NB4 (cell line): ENCODE data around the gene MEF2C.
A peak's percentile ranks its signal among the peaks of the same experiment; 100 is the strongest.

Source experiments
- DNase-seq: peaks from one replicate; pipeline ENCODE4 v3.0.0; 2010; ENCODE audit warnings: low read depth
- H3K4me3 ChIP-seq: one replicate; pipeline ENCODE4 v1.5.1; 2011; ENCODE audit warnings: mild to moderate bottlenecking, low read depth, low read length, moderate library complexity
- MYC ChIP-seq: IDR thresholded peaks from 2 replicates; pipeline ENCODE4 v1.6.1; 2011; ENCODE audit warnings: low read depth, low read length
- POLR2A ChIP-seq: IDR thresholded peaks from 2 replicates; pipeline ENCODE4 v1.6.1; 2011; ENCODE audit warnings: mild to moderate bottlenecking; ENCODE audit not compliant: insufficient read length; ENCODE audit errors: extremely low read depth
- TF ChIP-seq, protein P1 (sequence below): IDR thresholded peaks from one replicate; pipeline ENCODE4 v1.5.1; 2012; ENCODE audit warnings: low read depth, low read length
- TF ChIP-seq, protein P2 (sequence below): IDR thresholded peaks from 2 replicates; pipeline ENCODE4 v1.6.1; 2011; ENCODE audit warnings: low read depth, low read length

Gene MEF2C

DNA sequence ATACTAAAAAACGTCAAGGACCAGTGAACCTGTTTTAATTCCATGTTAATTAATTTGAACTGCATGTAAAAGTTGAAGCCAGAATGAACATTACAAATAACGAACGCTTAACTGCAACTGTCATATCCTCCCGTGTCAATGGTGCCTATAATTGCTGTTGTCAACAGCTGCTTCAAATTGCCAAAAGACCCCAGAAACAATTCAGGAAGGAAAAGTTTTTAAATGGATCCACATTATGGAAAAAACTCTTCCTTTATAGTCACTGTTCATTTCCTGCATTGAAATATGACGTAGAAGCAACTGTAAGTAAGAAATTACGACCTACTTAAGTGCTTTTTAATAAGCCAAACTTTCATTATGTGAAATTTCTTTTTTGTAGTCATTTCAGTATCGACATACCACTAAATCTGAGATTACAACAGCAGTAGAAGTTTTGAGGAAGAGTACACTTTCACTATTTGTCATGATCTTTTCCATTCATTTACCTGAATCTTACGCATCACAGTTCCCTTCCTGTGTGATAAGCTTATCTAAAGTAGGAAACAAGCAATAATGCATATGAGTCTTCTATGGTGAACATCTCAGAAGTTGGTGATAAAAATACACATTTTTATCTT, 37.8 kb downstream of the MEF2C start:
- no peak for TF ChIP-seq POLR2A
- TF ChIP-seq, protein P1, sequence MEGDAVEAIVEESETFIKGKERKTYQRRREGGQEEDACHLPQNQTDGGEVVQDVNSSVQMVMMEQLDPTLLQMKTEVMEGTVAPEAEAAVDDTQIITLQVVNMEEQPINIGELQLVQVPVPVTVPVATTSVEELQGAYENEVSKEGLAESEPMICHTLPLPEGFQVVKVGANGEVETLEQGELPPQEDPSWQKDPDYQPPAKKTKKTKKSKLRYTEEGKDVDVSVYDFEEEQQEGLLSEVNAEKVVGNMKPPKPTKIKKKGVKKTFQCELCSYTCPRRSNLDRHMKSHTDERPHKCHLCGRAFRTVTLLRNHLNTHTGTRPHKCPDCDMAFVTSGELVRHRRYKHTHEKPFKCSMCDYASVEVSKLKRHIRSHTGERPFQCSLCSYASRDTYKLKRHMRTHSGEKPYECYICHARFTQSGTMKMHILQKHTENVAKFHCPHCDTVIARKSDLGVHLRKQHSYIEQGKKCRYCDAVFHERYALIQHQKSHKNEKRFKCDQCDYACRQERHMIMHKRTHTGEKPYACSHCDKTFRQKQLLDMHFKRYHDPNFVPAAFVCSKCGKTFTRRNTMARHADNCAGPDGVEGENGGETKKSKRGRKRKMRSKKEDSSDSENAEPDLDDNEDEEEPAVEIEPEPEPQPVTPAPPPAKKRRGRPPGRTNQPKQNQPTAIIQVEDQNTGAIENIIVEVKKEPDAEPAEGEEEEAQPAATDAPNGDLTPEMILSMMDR: no peak
- TF ChIP-seq, protein P2, sequence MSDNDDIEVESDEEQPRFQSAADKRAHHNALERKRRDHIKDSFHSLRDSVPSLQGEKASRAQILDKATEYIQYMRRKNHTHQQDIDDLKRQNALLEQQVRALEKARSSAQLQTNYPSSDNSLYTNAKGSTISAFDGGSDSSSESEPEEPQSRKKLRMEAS: no peak
- TF ChIP-seq MYC: no peak
- DNase-seq: no peak
- H3K4me3 ChIP-seq: no peak overlapping the region

DNA sequence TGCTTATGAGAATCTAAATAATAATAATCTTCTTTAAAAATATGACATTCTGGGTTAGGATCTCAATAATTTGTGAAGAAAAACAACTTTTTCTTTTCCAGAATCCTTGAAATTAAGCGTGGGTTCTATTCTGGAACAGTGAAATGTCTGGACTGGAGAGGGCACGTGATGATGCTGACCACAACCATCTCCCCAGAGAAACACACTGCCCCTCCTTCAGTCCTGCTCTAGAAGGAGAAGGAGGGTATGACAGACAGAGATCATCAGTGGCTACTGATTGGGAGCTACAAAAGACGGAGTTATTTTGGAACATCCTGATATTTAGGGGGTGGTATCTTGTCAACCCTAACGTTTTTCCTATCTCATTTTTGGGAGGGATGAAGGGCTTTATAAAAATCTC, 40.2 kb downstream of the MEF2C start:
- H3K4me3 ChIP-seq: no peak overlapping the region
- no peak for TF ChIP-seq POLR2A
- no peak for TF ChIP-seq MYC
- TF ChIP-seq, protein P1: no peak
- TF ChIP-seq, protein P2: no peak
- DNase-seq: peak; percentile 4

DNA sequence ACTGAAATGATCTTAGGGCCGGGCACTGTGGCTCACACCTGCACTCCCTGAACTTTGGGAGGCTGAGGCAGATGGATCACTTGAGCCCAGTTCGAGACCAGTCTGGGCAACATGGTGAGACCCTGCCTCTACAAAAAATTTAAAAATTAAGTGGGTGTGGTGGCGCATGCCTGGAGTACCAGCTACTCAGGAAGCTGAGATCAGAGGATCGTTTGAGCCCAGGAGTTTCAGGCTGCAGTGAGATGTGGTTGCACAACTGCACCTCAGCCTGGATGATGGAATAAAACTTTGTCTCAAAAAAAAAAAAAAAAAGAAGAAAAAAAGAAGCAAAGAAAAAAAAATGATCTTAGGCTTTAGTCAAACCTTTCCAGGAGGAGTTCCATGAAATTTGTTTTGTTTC, 41.8 kb downstream of the MEF2C start:
- DNase-seq: no peak
- no peak for TF ChIP-seq POLR2A
- TF ChIP-seq, protein P2: no peak
- TF ChIP-seq MYC: no peak
- TF ChIP-seq, protein P1: no peak
- no peak overlapping the region for H3K4me3 ChIP-seq

DNA sequence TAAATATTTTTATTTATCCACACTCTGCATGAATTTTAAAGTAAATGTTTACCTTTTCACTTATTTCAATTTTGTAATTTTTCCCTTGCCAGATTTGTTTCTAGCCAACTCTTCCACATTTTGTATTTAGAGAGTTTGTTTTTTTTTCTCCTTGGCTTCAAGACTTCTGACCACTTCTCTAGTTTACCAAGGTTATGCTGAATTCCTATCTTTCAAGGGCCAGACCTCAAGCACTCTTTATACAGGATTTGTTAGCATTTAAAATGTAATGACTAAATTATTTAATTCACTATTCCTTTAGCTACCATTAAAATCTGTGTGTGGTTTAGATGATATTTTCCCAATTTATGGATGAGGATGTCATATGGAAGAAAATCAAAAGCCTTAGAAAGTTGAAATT, 42.5 kb downstream of the MEF2C start:
- DNase-seq: no peak
- no peak overlapping the region for H3K4me3 ChIP-seq
- TF ChIP-seq POLR2A: no peak
- TF ChIP-seq, protein P2: no peak
- TF ChIP-seq, protein P1: no peak
- no peak for TF ChIP-seq MYC

DNA sequence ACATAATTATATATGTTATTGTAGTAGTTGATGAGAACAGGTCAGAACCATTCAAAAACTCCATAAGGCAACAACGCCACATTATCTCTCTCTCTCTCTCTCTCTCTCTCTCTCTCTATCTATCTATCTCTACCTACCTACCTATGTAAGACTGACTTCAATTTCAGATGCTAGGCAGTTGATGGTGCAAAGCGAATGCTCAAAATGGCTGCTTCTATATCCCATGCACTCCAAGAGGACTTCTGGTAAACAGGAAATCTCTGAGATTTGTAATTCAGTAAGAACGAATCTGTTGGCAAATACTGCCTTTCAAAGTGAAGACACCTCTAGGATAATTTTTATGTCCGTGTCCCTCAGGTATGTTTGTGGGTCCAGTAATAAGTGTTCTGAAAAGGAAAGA, 43.7 kb downstream of the MEF2C start:
- DNase-seq: no peak
- H3K4me3 ChIP-seq: no peak overlapping the region
- TF ChIP-seq, protein P1: no peak
- TF ChIP-seq POLR2A: no peak
- no peak for TF ChIP-seq MYC
- TF ChIP-seq, protein P2: no peak

DNA sequence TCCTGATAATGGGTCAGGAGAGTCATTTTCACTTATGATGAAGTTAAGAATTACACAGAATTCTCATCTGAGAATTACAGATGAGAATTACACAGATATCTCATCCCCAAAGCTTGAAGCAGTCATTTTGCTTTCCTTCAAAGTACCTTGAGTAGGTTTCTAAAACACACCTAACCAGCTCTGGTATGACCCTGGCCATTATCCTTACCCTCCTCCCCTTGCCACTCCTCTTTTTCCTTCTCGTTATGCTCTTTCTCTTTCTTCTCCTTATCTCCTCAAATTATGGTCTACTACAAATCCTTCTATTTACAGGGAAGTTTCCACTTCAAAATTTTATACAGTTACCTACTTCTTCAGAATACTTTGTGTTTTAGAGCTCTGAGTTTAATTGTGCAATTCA, 44.5 kb downstream of the MEF2C start:
- H3K4me3 ChIP-seq: no peak overlapping the region
- no peak for TF ChIP-seq MYC
- TF ChIP-seq, protein P2: no peak
- no peak for TF ChIP-seq POLR2A
- TF ChIP-seq, protein P1: no peak

More for the DNA sequence above, 44.5 kb downstream of the MEF2C start:
- no peak for DNase-seq
